SK-N-SH (cell line): ENCODE measurements around the gene ASIC2. TPM values are rescaled to one million over a fixed set of nuclear protein-coding genes. Genes with fewer than 3 reads are reported as not detected.
A peak's percentile ranks its signal among the peaks of the same experiment; 100 is the strongest.

Experiments
- CTCF ChIA-PET: fragments of 300-600, 350-600 bp; formaldehyde crosslinking; extraction: SDS; loops from one replicate; lab custom pipeline; 2021; lab: Yijun Ruan, JAX
- POLR2A ChIA-PET: fragments of 350-600 bp; sonication (Branson Sonifier 250); formaldehyde crosslinking; extraction: SDS; loops from one replicate; lab custom pipeline; 2020; ENCODE audit warnings: antibody characterized with exemption, inconsistent platforms; lab: Yijun Ruan, JAX
- DNase-seq: peaks from one replicate; pipeline ENCODE4 v3.0.0; 2012
- H2AFZ ChIP-seq: fragments of 200-600 bp; sonication (generic); 2 replicates; pipeline ENCODE4 v1.8.1; 2016; ENCODE audit warnings: antibody characterized with exemption, mild to moderate bottlenecking, low read depth
- H3F3A ChIP-seq: fragments of 200-600 bp; sonication (generic); replicated peaks from 2 replicates; pipeline ENCODE3; 2016; ENCODE audit warnings: antibody characterized with exemption, mild to moderate bottlenecking; ENCODE audit not compliant: insufficient read depth
- H3K27ac ChIP-seq, 2 experiments: fragments of 200-500 bp in 1 of 2; fragments of 200-600 bp in 1 of 2; sonication (Bioruptor generic) in 1 of 2; sonication (generic), shearing (Covaris generic) in 1 of 2; 2 replicates each; pipeline versions ENCODE4 v1.5.1 to v1.6.1; 2014 to 2016; ENCODE audit warnings: low read depth in 2 of 2, inconsistent platforms in 1 of 2, low read length in 1 of 2, mild to moderate bottlenecking in 1 of 2, mixed read lengths in 1 of 2
- H3K27me3 ChIP-seq: fragments of 200-600 bp; sonication (generic), shearing (Covaris generic); 2 replicates; pipeline ENCODE4 v1.6.1; 2016; ENCODE audit warnings: mixed run types; ENCODE audit not compliant: insufficient read depth
- H3K36me3 ChIP-seq, 2 experiments: fragments of 200-500 bp in 1 of 2; fragments of 200-600 bp in 1 of 2; sonication (Bioruptor generic) in 1 of 2; sonication (generic) in 1 of 2; replicated peaks in 1 of 2; 2 replicates each; pipeline versions ENCODE3 to v1.5.1; 2014 to 2016; ENCODE audit warnings: low read length in 1 of 2, mild to moderate bottlenecking in 1 of 2; ENCODE audit not compliant: insufficient read depth in 2 of 2, control insufficient read depth in 1 of 2
- H3K4me1 ChIP-seq, 2 experiments: fragments of 200-500 bp in 1 of 2; fragments of 200-600 bp in 1 of 2; sonication (Bioruptor generic) in 1 of 2; sonication (generic), shearing (Covaris generic) in 1 of 2; 2 replicates each; pipeline versions ENCODE4 v1.5.1 to v1.6.1; 2014 to 2016; ENCODE audit warnings: low read depth in 1 of 2, low read length in 1 of 2, mixed run types in 1 of 2; ENCODE audit not compliant: insufficient read depth in 2 of 2, control insufficient read depth in 1 of 2
- H3K4me2 ChIP-seq: fragments of 200-600 bp; sonication (generic), shearing (Covaris generic); 2 replicates; pipeline ENCODE4 v1.6.1; 2017; ENCODE audit warnings: mixed run types
- H3K4me3 ChIP-seq, 2 experiments: fragments of 200-500 bp in 1 of 2; fragments of 200-600 bp in 1 of 2; sonication (Bioruptor generic) in 1 of 2; sonication (generic), shearing (Covaris generic) in 1 of 2; 2 replicates each; pipeline versions ENCODE4 v1.5.1 to v1.8.1; 2014 to 2016; ENCODE audit warnings: low read depth in 2 of 2, inconsistent platforms in 1 of 2, low read length in 1 of 2, mild to moderate bottlenecking in 1 of 2, mixed read lengths in 1 of 2, moderate library complexity in 1 of 2
- H3K79me2 ChIP-seq: fragments of 200-600 bp; sonication (generic); 2 replicates; pipeline ENCODE4 v1.8.1; 2017; ENCODE audit warnings: mild to moderate bottlenecking; ENCODE audit not compliant: insufficient read depth
- H3K9ac ChIP-seq: fragments of 200-600 bp; sonication (generic); 2 replicates; pipeline ENCODE4 v1.6.1; 2017; ENCODE audit warnings: mixed run types
- H3K9me2 ChIP-seq: fragments of 200-600 bp; sonication (generic); 2 replicates; pipeline ENCODE4 v1.6.1; 2017; ENCODE audit warnings: mixed run types
- H3K9me3 ChIP-seq: fragments of 200-600 bp; sonication (generic); 2 replicates; pipeline ENCODE4 v1.6.1; 2017; ENCODE audit warnings: mixed run types, mild to moderate bottlenecking, moderate library complexity
- H4K20me1 ChIP-seq: fragments of 200-600 bp; sonication (generic); 2 replicates; pipeline ENCODE4 v1.6.1; 2017; ENCODE audit warnings: mild to moderate bottlenecking, mixed run types; ENCODE audit not compliant: insufficient read depth
- ELF1 ChIP-seq: IDR thresholded peaks from 2 replicates; pipeline ENCODE4 v1.4.0; 2012
- GATA2 ChIP-seq: sonication (generic); formaldehyde crosslinking; IDR thresholded peaks from 2 replicates; pipeline ENCODE4 v1.5.0; 2020; ENCODE audit warnings: mild to moderate bottlenecking, missing genetic modification reagents
- IRF3 ChIP-seq: fragments of 150-350 bp; IDR thresholded peaks from 2 replicates; pipeline ENCODE4 v1.6.1; 2016; ENCODE audit warnings: mild to moderate bottlenecking, low read depth, low read length
- JUND ChIP-seq: IDR thresholded peaks from 2 replicates; pipeline ENCODE4 v1.4.0; 2012
- MAX ChIP-seq: IDR thresholded peaks from 2 replicates; pipeline ENCODE4 v1.4.0; 2012; ENCODE audit warnings: low read depth
- MEF2A ChIP-seq: IDR thresholded peaks from 2 replicates; pipeline ENCODE4 v1.4.0; 2012; ENCODE audit warnings: low read depth, borderline replicate concordance
- RCOR1 ChIP-seq: fragments of 150-350 bp; IDR thresholded peaks from 2 replicates; pipeline ENCODE4 v1.6.1; 2017; ENCODE audit warnings: antibody characterized with exemption, low read length
- TAF1 ChIP-seq: IDR thresholded peaks from 2 replicates; pipeline ENCODE4 v1.6.1; 2012; ENCODE audit warnings: low read depth, mild to moderate bottlenecking, low read length, moderate library complexity, borderline replicate concordance
- TEAD4 ChIP-seq: IDR thresholded peaks from 2 replicates; pipeline ENCODE4 v1.4.0; 2012; ENCODE audit warnings: mild to moderate bottlenecking, borderline replicate concordance; ENCODE audit not compliant: insufficient read depth
- YY1 ChIP-seq: IDR thresholded peaks from 2 replicates; pipeline ENCODE4 v1.4.0; 2012; ENCODE audit warnings: low read depth, mild to moderate bottlenecking
- WGBS: methylation state at CpG from one replicate; pipeline ENCODE4 v1.1.6; 2017; ENCODE audit warnings: low lambda C conversion rate; 5-methylcytosine and 5-hydroxymethylcytosine counted together
- polyA plus RNA-seq, 3 experiments: library from polyadenylated mRNA; depleted of rRNA; stranded (reverse); fragments of >200 nt; gene quantifications; 2 replicates each; pipeline ENCODE4 v1.2.3, GENCODE V29; 2012
- TF ChIP-seq, protein P1 (sequence below): IDR thresholded peaks from 2 replicates; pipeline ENCODE4; 2012
- TF ChIP-seq, protein P2 (sequence below): fragments of 150-350 bp; IDR thresholded peaks from 2 replicates; pipeline ENCODE4 v1.6.1; 2017; ENCODE audit warnings: antibody characterized with exemption, low read length, low read depth, borderline replicate concordance

Gene ASIC2
- polyA plus RNA-seq, 1 of the 3 experiments (the other 2 are of a cell fraction) = 0.08 TPM

GRCh38 chr17:33318241-33318640 is 25.1 kb upstream of the ASIC2 start (continued):
- TF ChIP-seq MAX (no peak), MEF2A (no peak), JUND (no peak), GATA2 (no peak), IRF3 (no peak), RCOR1 (no peak)
- TF ChIP-seq, protein P1, sequence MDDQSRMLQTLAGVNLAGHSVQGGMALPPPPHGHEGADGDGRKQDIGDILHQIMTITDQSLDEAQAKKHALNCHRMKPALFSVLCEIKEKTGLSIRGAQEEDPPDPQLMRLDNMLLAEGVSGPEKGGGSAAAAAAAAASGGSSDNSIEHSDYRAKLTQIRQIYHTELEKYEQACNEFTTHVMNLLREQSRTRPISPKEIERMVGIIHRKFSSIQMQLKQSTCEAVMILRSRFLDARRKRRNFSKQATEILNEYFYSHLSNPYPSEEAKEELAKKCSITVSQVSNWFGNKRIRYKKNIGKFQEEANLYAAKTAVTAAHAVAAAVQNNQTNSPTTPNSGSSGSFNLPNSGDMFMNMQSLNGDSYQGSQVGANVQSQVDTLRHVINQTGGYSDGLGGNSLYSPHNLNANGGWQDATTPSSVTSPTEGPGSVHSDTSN = no peak

DNA sequence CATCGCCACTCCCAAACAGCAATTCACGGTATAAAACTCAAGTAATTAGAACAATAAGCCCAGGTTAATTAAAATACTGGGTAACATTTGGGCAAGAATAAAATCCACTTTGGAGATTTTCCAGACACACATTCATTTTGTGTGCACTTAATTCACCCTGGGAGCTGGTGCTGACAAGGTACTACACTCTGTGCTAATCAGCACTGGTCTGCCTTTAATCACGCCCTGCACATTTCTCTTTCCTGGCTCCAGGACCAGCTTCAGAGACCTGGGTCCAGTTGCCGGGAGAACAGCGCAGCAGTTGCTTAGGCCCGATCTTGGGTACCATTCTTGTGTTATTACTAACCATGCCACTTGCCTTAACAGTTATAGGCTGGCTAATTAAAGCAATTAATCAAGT is 23.7 kb upstream of the ASIC2 start:
- H3K79me2 ChIP-seq = no peaks in the 10 kb centered on the region
- ChIA-PET CTCF (no interaction called here), POLR2A (no interaction called here)
- no peak overlapping the region for H2AFZ ChIP-seq
- H3K27ac ChIP-seq = no peak overlapping the region
- no peaks in the 10 kb centered on the region for H3K36me3 ChIP-seq
- WGBS = 67% methylated on average over 6 of the region's 6 CpGs
- H3K27me3 ChIP-seq = peaks cover 5% of the 10 kb centered on the region; the same call in 1 of the 2 replicates
- peaks cover 0 to 14% of the 10 kb centered on the region in 2 experiments; a peak in 2 of 4 replicates for H3K4me1 ChIP-seq
- peak; percentile 17; the same call in 1 of the 2 replicates for TF ChIP-seq GATA2
- no peak for TF ChIP-seq ELF1
- TF ChIP-seq YY1 = no peak
- H4K20me1 ChIP-seq = no peaks in the 10 kb centered on the region
- H3K4me2 ChIP-seq = no peak overlapping the region
- no peaks in the 10 kb centered on the region for H3F3A ChIP-seq
- H3K9me3 ChIP-seq = no peaks in the 10 kb centered on the region
- H3K4me3 ChIP-seq = no peak overlapping the region
- no peak for DNase-seq
- H3K9ac ChIP-seq = no peak overlapping the region
- no peaks in the 10 kb centered on the region for H3K9me2 ChIP-seq

DNA sequence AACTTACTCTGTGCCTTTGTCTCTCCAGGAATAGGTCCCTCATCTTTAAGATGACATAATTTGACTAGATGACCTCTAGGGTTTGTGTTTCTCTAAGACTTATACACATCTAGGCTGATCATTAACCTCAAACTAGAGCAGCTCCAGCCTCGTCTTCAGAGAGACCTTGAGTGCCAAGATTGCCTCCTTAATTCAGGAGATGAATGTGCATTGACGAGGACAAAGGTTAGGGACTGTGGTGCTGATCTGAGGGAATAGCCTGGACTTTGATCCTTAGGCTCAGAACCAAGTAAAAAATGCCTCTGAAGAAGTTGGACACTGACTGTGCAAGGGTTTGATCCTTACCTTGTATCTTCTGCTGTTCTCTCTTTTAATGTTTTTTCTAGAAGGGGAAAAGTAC is 17.2 kb upstream of the ASIC2 start:
- ChIA-PET CTCF (no interaction called here), POLR2A (no interaction called here)
- Histone ChIP-seq H3K27ac (no peak overlapping the region), H3K36me3 (no peaks in the 10 kb centered on the region), H2AFZ (no peak overlapping the region), H3K9ac (no peak overlapping the region), H3K4me3 (no peak overlapping the region), H3K27me3 (peaks cover 10% of the 10 kb centered on the region; the same call in 1 of the 2 replicates), H3K9me2 (no peaks in the 10 kb centered on the region), H3K4me1 (no peaks in the 10 kb centered on the region), H3K9me3 (no peaks in the 10 kb centered on the region), H3F3A (no peaks in the 10 kb centered on the region), H4K20me1 (no peaks in the 10 kb centered on the region), H3K79me2 (no peaks in the 10 kb centered on the region), H3K4me2 (no peak overlapping the region)
- 0% methylated on average over 2 of the region's 2 CpGs for WGBS
- DNase-seq = no peak
- TF ChIP-seq RCOR1 (no peak), TAF1 (no peak), TEAD4 (no peak), JUND (no peak)
- TF ChIP-seq, protein P1 = no peak
- TF ChIP-seq, protein P2, sequence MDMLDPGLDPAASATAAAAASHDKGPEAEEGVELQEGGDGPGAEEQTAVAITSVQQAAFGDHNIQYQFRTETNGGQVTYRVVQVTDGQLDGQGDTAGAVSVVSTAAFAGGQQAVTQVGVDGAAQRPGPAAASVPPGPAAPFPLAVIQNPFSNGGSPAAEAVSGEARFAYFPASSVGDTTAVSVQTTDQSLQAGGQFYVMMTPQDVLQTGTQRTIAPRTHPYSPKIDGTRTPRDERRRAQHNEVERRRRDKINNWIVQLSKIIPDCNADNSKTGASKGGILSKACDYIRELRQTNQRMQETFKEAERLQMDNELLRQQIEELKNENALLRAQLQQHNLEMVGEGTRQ = no peak
